Lower lobe of right lung (tissue), 2 donors: ENCODE measurements around the gene LIF. TPM values are rescaled to one million over a fixed set of nuclear protein-coding genes. Genes with fewer than 3 reads are reported as not detected.

Experiments used
- ATAC-seq, 2 donors: fragments of 200-7000 bp; cut with Tn5 transposase; one replicate each; pipeline ENCODE4 v1.9.1; 2020 to 2022; ENCODE audit warnings: mild to moderate bottlenecking in 2 of 2, moderate library complexity in 2 of 2
- DNase-seq: peaks from one replicate; pipeline ENCODE4 v3.0.0-alpha.2; 2020
- H3K27ac ChIP-seq: fragments of 200-600 bp; one replicate; pipeline ENCODE4 v1.8.0; 2022
- H3K27me3 ChIP-seq: fragments of 200-600 bp; one replicate; pipeline ENCODE4 v1.8.0; 2022; ENCODE audit warnings: low read depth
- H3K36me3 ChIP-seq: fragments of 200-600 bp; one replicate; pipeline ENCODE4 v1.8.0; 2022; ENCODE audit warnings: mild to moderate bottlenecking
- H3K4me1 ChIP-seq: fragments of 200-600 bp; one replicate; pipeline ENCODE4 v1.8.0; 2022
- H3K4me3 ChIP-seq: fragments of 200-600 bp; one replicate; pipeline ENCODE4 v1.8.0; 2022; ENCODE audit warnings: mild to moderate bottlenecking
- H3K9me3 ChIP-seq: fragments of 200-600 bp; one replicate; pipeline ENCODE4 v1.8.0; 2022
- intact Hi-C: fragments of 100-400 bp; cut with DNase I; formaldehyde crosslinking; loops from one replicate; pipeline ENCODE4 v1.11.0; 2022
- total RNA-seq: library from RNA; stranded (reverse); fragmentation: NEBNext Ultra II Directional; extraction: Animal tissue kit (Norgen Biotek cat#: 25700); gene quantifications from one replicate; pipeline ENCODE4 v1.2.1, GENCODE V29; 2021
- TF ChIP-seq, protein P1 (sequence below): fragments of 200-600 bp; IDR thresholded peaks from one replicate; pipeline ENCODE4 v1.8.0; 2022; ENCODE audit warnings: antibody characterized with exemption, mild to moderate bottlenecking
- donor health status: DM: no; HTN: yes; CAD: no; lungs with severe emphysema.

Gene LIF
- total RNA-seq, 1 donor from 2014 or later = 3.1 TPM

DNA sequence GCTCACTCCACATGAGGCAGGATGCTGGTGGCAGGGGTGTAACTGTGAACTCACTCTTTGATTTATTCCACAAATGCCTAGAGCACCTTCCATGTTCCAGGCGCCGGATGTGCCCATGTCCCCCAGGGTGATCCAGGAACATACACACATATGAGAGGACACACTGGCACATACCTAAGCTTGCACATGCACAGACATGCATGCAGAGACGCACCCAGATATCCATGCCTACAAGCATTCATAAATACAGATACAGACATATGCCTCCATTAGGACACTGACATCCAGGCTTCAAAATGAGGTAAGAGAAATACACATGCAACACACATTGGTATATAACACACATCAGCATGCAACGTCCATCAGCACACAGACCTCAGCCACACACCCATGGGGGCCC lies 15.6 kb upstream of the LIF start:
- Histone ChIP-seq H3K27ac (no peak overlapping the region), H3K4me3 (no peak overlapping the region), H3K36me3 (no peaks in the 10 kb centered on the region), H3K9me3 (no peaks in the 10 kb centered on the region), H3K4me1 (peaks cover 12% of the 10 kb centered on the region), H3K27me3 (no peaks in the 10 kb centered on the region)
- TF ChIP-seq, protein P1, sequence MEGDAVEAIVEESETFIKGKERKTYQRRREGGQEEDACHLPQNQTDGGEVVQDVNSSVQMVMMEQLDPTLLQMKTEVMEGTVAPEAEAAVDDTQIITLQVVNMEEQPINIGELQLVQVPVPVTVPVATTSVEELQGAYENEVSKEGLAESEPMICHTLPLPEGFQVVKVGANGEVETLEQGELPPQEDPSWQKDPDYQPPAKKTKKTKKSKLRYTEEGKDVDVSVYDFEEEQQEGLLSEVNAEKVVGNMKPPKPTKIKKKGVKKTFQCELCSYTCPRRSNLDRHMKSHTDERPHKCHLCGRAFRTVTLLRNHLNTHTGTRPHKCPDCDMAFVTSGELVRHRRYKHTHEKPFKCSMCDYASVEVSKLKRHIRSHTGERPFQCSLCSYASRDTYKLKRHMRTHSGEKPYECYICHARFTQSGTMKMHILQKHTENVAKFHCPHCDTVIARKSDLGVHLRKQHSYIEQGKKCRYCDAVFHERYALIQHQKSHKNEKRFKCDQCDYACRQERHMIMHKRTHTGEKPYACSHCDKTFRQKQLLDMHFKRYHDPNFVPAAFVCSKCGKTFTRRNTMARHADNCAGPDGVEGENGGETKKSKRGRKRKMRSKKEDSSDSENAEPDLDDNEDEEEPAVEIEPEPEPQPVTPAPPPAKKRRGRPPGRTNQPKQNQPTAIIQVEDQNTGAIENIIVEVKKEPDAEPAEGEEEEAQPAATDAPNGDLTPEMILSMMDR = no peak
- ATAC-seq = no peak
- intact Hi-C loops = no loop called here
- DNase-seq = no peak

DNA sequence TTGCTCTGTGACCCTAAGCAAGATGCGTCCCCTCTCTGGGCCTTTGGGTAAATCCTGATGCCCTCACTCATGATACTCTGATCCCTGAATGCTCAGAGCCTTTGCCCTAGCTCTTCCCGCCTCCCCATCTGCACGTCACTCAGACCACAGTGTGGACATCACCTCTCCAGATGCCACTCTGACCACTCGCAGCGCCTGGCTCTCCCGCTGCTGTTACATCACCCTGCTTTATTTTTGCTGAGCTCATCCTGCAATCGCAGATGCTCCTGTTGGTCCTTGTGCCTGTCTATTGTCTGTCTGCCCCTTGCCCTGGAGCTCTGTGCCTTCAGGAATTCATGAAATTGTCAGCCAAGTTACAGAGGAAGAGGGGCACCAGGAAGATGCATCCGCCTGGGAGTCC lies 14.6 kb upstream of the LIF start:
- DNase-seq (no peak), ATAC-seq (no peak)
- Histone ChIP-seq H3K27ac (no peak overlapping the region), H3K9me3 (no peaks in the 10 kb centered on the region), H3K4me3 (no peak overlapping the region), H3K36me3 (no peaks in the 10 kb centered on the region), H3K4me1 (peaks cover 15% of the 10 kb centered on the region), H3K27me3 (no peaks in the 10 kb centered on the region)
- TF ChIP-seq, protein P1 = no peak
- intact Hi-C loops = no loop called here

DNA sequence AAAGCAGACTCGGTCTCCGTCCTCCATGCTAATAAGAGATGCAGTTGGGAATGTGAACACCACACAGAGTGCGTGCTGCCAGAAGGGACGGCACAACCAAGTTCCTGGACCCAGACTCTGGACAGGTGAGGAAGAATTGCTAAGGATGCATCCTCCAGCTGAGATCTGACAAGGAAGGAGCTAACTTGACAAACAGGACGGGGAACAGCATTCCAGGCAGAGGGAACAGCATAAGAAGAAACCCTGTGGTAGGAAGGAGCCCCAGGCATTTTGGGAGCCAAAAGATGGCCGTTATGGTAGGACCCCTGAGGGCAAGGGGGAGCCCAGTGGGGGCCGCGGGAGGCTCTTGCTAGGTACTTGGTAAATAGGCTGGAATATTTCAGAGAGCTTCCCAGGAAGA lies 14.1 kb upstream of the LIF start:
- Histone ChIP-seq H3K4me3 (no peak overlapping the region), H3K27me3 (no peaks in the 10 kb centered on the region), H3K36me3 (no peaks in the 10 kb centered on the region), H3K9me3 (no peaks in the 10 kb centered on the region), H3K27ac (no peak overlapping the region), H3K4me1 (peaks cover 20% of the 10 kb centered on the region)
- no peak for DNase-seq
- ATAC-seq = no peak
- intact Hi-C loops = no loop called here
- TF ChIP-seq, protein P1 = no peak

DNA sequence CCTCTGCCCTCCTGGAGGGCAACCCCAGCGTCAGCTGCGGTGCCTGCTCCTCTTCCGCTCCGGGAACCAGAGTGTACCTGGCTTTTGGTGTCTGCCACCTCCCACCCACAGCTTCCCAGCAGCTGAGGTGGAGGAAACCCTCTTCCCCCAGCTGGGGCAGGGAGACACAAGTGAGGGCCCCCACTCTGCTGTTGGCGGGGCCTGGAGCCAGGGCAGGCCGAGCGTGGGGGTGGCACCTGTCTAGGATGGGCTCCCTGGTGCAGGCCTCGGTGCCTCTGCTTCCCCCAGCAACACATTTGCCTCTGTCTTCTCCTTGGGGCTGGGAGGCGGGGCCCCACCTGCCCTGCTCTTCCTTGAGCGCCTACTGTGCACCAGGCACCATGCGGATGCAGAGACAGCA lies 13.7 kb upstream of the LIF start:
- no peaks in the 10 kb centered on the region for H3K9me3 ChIP-seq
- TF ChIP-seq, protein P1 = no peak
- intact Hi-C loops = no loop called here
- peaks cover 20% of the 10 kb centered on the region for H3K4me1 ChIP-seq
- H3K36me3 ChIP-seq = no peaks in the 10 kb centered on the region
- no peaks in the 10 kb centered on the region for H3K27me3 ChIP-seq
- DNase-seq (no peak), ATAC-seq (no peak)
- H3K27ac ChIP-seq = no peak overlapping the region
- H3K4me3 ChIP-seq = no peak overlapping the region

DNA sequence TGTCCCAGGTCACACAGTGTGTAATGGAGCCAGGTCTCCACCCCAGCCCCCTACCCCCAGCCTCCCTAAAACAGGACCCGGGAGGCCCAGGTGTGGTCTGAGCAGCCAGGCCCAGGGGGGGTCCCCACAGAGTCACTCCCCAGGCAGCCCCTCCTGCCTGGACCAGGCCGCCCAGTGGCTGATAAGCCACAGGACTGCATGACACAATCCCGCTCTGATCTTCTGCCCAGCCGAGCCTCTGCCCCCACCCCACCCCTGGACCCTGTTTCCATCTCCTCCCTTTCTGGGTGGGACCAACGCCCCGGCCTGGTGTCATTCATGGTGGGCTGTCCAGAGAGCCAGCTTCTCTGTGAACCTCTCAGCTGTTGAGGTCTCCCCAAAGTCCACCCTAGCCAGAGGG lies 7.8 kb upstream of the LIF start:
- no peak for ATAC-seq
- TF ChIP-seq, protein P1 = no peak
- H3K27ac ChIP-seq = no peak overlapping the region
- no peaks in the 10 kb centered on the region for H3K36me3 ChIP-seq
- no peaks in the 10 kb centered on the region for H3K9me3 ChIP-seq
- H3K4me3 ChIP-seq = no peak overlapping the region
- intact Hi-C loops = no loop called here
- peaks cover 24% of the 10 kb centered on the region for H3K4me1 ChIP-seq
- DNase-seq = no peak
- H3K27me3 ChIP-seq = no peaks in the 10 kb centered on the region
